Stimulated activated CD8-positive, alpha-beta memory T cell treated with anti-CD3 and anti-CD28 coated beads, Interleukin-2, amount 100 ng/mL, for 1 hour (primary cell): ENCODE data around the gene AFP.

Experiments used
- DNase-seq, 2 donors: peaks; one replicate each; pipeline ENCODE4 v3.0.0-alpha.2; 2020; ENCODE audit warnings: low read depth in 2 of 2

The AFP gene

GRCh38 chr4:73414936-73415271, 21.1 kb upstream of the AFP start:
- no peak for DNase-seq

GRCh38 chr4:73415807-73416238, 20.2 kb upstream of the AFP start:
- no peak for DNase-seq

- DNase-seq: no peak
Measured at GRCh38 chr4:73416423-73417087, 19.5 kb upstream of the AFP start.

GRCh38 chr4:73417342-73417741, 18.7 kb upstream of the AFP start:
- no peak for DNase-seq

DNA sequence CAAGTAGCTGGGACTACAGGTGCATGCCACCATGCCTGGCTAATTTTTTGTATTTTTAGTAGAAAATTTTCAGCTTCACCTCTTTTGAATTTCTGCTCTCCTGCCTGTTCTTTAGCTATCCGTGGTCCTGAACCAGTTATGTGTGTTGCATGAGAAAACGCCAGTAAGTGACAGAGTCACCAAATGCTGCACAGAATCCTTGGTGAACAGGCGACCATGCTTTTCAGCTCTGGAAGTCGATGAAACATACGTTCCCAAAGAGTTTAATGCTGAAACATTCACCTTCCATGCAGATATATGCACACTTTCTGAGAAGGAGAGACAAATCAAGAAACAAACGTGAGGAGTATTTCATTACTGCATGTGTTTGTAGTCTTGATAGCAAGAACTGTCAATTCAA, 18.0 kb upstream of the AFP start:
- DNase-seq: no peak

- DNase-seq: no peak
Measured at GRCh38 chr4:73418677-73419076, 17.3 kb upstream of the AFP start.

GRCh38 chr4:73419106-73420038, 16.6 kb upstream of the AFP start:
- no peak for DNase-seq

DNA sequence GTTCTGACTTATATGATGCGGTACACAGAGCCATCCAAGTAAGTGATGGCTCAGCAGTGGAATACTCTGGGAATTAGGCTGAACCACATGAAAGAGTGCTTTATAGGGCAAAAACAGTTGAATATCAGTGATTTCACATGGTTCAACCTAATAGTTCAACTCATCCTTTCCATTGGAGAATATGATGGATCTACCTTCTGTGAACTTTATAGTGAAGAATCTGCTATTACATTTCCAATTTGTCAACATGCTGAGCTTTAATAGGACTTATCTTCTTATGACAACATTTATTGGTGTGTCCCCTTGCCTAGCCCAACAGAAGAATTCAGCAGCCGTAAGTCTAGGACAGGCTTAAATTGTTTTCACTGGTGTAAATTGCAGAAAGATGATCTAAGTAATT, 15.4 kb upstream of the AFP start:
- DNase-seq: no peak

- no peak for DNase-seq
Measured at GRCh38 chr4:73421708-73422457, 14.1 kb upstream of the AFP start.

DNA sequence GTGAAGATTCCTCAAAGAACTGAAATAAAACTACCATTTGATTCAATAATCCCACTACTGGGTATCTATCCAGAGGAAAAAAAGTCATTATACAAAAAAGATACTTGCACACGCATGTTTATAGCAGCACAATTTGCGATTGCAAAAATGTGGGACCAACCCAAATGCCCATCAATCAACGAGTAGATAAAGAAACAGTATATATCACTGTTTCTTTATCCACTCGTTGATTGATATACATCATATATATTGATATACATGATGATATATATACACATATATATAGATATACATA, 13.6 kb upstream of the AFP start:
- DNase-seq: no peak

- no peak for DNase-seq
Measured at GRCh38 chr4:73423184-73423583, 12.8 kb upstream of the AFP start.

- DNase-seq: no peak
Measured at GRCh38 chr4:73426666-73427065, 9.4 kb upstream of the AFP start.

DNA sequence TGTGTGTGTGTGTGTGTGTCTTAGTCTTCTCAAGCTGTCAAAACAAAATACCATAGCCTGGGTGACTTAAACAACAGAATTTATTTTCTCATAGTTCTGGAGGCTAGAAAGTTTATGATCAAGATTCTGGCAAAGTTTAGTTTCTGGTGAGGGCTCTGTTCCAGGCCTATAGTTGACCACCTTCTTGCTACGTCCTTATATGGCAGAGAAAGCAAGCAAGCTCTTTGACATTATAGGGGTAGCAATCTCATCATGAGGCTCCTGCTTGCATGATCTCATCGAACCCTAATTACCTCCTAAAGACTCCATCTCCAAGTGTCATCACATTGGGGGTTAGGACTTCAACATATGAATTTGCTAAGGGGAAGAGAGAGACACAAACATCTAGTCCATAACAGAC, 6.9 kb upstream of the AFP start:
- no peak for DNase-seq

GRCh38 chr4:73429826-73430587, 6.0 kb upstream of the AFP start:
- DNase-seq: no peak

- no peak for DNase-seq
Measured at GRCh38 chr4:73431813-73432168, 4.2 kb upstream of the AFP start.

GRCh38 chr4:73432169-73433000, 3.6 kb upstream of the AFP start:
- DNase-seq: no peak

DNA sequence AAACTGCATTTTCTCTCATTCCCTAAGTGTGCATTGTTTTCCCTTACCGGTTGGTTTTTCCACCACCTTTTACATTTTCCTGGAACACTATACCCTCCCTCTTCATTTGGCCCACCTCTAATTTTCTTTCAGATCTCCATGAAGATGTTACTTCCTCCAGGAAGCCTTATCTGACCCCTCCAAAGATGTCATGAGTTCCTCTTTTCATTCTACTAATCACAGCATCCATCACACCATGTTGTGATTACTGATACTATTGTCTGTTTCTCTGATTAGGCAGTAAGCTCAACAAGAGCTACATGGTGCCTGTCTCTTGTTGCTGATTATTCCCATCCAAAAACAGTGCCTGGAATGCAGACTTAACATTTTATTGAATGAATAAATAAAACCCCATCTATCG, 2.9 kb upstream of the AFP start:
- DNase-seq: no peak

- DNase-seq: no peak
Measured at GRCh38 chr4:73434311-73434710, 1.7 kb upstream of the AFP start.

- no peak for DNase-seq
Measured at GRCh38 chr4:73436674-73437557, 895 bp downstream of the AFP start.

GRCh38 chr4:73437558-73437956, 1.5 kb downstream of the AFP start:
- DNase-seq: no peak
